ENCODE results near the gene HOOK2. TPM values are rescaled to one million over a fixed set of nuclear protein-coding genes. Genes with fewer than 3 reads are reported as not detected.

Gene HOOK2
- total and polyA plus RNA-seq, 10 donors = 7.1 to 27.4 (median 23.4) TPM

Small RNAs within 50 kb of the gene (microRNA-seq; reads per million reads assigned to microRNA genes)
- gene MIR5684 = 0 reads per million in 3 donors

Small RNAs within 50 kb of the gene (small RNA-seq; reads per million reads assigned to genes)
- 0 reads per million in 4 donors for gene MIR5684

Other genes starting within 250 kb of the HOOK2 start
- gene ZNF564, start 224.1 kb downstream of the HOOK2 start, total RNA-seq = 10 to 100 TPM; 17.0 to 24.5 (median 21.7) TPM
- gene ZNF564, start 224.1 kb downstream of the HOOK2 start, polyA plus RNA-seq = 10 to 100 TPM in 1 of 3 donors, 1 to 10 TPM in 2; 5.9 to 11.4 (median 6.5) TPM
- gene ZNF490, start 164.7 kb downstream of the HOOK2 start, total RNA-seq = 10 to 100 TPM; 11.6 to 21.7 (median 15.4) TPM
- 1 to 10 TPM in 1 of 3 donors, under 1 TPM in 2; 0.77 to 1.1 (median 0.93) TPM for gene ZNF490, start 164.7 kb downstream of the HOOK2 start, polyA plus RNA-seq
- 10 to 100 TPM; 27.8 to 64.9 (median 33.4) TPM for gene ZNF791, start 164.6 kb downstream of the HOOK2 start, total RNA-seq
- 10 to 100 TPM in 1 of 3 donors, 1 to 10 TPM in 2; 6.8 to 11.1 (median 7.3) TPM for gene ZNF791, start 164.6 kb downstream of the HOOK2 start, polyA plus RNA-seq
- gene MAN2B1, start 108.8 kb downstream of the HOOK2 start, total RNA-seq = 100 to 1,000 TPM; 145 to 288 (median 218) TPM
- gene MAN2B1, start 108.8 kb downstream of the HOOK2 start, polyA plus RNA-seq = 100 to 1,000 TPM in 1 of 3 donors, 10 to 100 TPM in 2; 50.6 to 122 (median 83.3) TPM
- gene WDR83, start 108.7 kb downstream of the HOOK2 start, total RNA-seq = 10 to 100 TPM in 6 of 7 donors, 1 to 10 TPM in 1; 6.4 to 15.7 (median 12.9) TPM
- gene WDR83, start 108.7 kb downstream of the HOOK2 start, polyA plus RNA-seq = 10 to 100 TPM; 17.0 to 19.5 (median 19.0) TPM
- 100 to 1,000 TPM in 3 of 7 donors, 10 to 100 TPM in 4; 86.8 to 158 (median 96.0) TPM for gene DHPS, start 93.7 kb downstream of the HOOK2 start, total RNA-seq
- gene DHPS, start 93.7 kb downstream of the HOOK2 start, polyA plus RNA-seq = 10 to 100 TPM; 55.1 to 76.6 (median 59.3) TPM
- gene GNG14, start 87.6 kb downstream of the HOOK2 start, total RNA-seq = not detected
- not detected for gene GNG14, start 87.6 kb downstream of the HOOK2 start, polyA plus RNA-seq
- 1 to 10 TPM; 1.7 to 5.3 (median 3.8) TPM for gene FBXW9, start 78.9 kb downstream of the HOOK2 start, total RNA-seq
- gene FBXW9, start 78.9 kb downstream of the HOOK2 start, polyA plus RNA-seq = 1 to 10 TPM; 4.8 to 7.4 (median 5.2) TPM
- 10 to 100 TPM; 47.5 to 83.6 (median 61.5) TPM for gene TNPO2, start 51.6 kb downstream of the HOOK2 start, total RNA-seq
- 10 to 100 TPM; 15.8 to 30.4 (median 22.9) TPM for gene TNPO2, start 51.6 kb downstream of the HOOK2 start, polyA plus RNA-seq
- gene TRIR, start 40.9 kb downstream of the HOOK2 start, total RNA-seq = 100 to 1,000 TPM; 127 to 225 (median 150) TPM
- 100 to 1,000 TPM; 346 to 403 (median 386) TPM for gene TRIR, start 40.9 kb downstream of the HOOK2 start, polyA plus RNA-seq
- 10 to 100 TPM; 32.7 to 50.7 (median 38.4) TPM for gene GET3, start 38.1 kb downstream of the HOOK2 start, total RNA-seq
- 10 to 100 TPM; 35.4 to 68.0 (median 52.8) TPM for gene GET3, start 38.1 kb downstream of the HOOK2 start, polyA plus RNA-seq
- gene BEST2, start 23.8 kb downstream of the HOOK2 start, total RNA-seq = not detected
- gene BEST2, start 23.8 kb downstream of the HOOK2 start, polyA plus RNA-seq = not detected
- gene JUNB, start 15.9 kb upstream of the HOOK2 start, total RNA-seq = 100 to 1,000 TPM; 102 to 363 (median 189) TPM
- gene JUNB, start 15.9 kb upstream of the HOOK2 start, polyA plus RNA-seq = 100 to 1,000 TPM in 1 of 3 donors, 10 to 100 TPM in 2; 57.5 to 118 (median 64.0) TPM
- gene PRDX2, start 26.2 kb upstream of the HOOK2 start, total RNA-seq = 100 to 1,000 TPM in 6 of 7 donors, 10 to 100 TPM in 1; 97.9 to 203 (median 140) TPM
- 100 to 1,000 TPM in 2 of 3 donors, 10 to 100 TPM in 1; 78.3 to 123 (median 108) TPM for gene PRDX2, start 26.2 kb upstream of the HOOK2 start, polyA plus RNA-seq
- gene THSD8, start 26.5 kb upstream of the HOOK2 start, total RNA-seq = 1 to 10 TPM in 4 of 7 donors, not detected in 3; 1.1 to 4.8 (median 3.4) TPM
- 1 to 10 TPM; 5.2 to 9.1 (median 5.7) TPM for gene THSD8, start 26.5 kb upstream of the HOOK2 start, polyA plus RNA-seq
- gene RNASEH2A, start 31.0 kb upstream of the HOOK2 start, total RNA-seq = 10 to 100 TPM in 6 of 7 donors, 1 to 10 TPM in 1; 9.8 to 15.9 (median 11.7) TPM
- gene RNASEH2A, start 31.0 kb upstream of the HOOK2 start, polyA plus RNA-seq = 10 to 100 TPM in 2 of 3 donors, 1 to 10 TPM in 1; 4.4 to 12.2 (median 11.4) TPM
- not detected for gene RTBDN, start 59.0 kb upstream of the HOOK2 start, total RNA-seq
- not detected for gene RTBDN, start 59.0 kb upstream of the HOOK2 start, polyA plus RNA-seq
- gene MAST1, start 63.0 kb upstream of the HOOK2 start, total RNA-seq = under 1 TPM in 6 of 7 donors, not detected in 1; 0.23 to 0.65 (median 0.33) TPM
- gene MAST1, start 63.0 kb upstream of the HOOK2 start, polyA plus RNA-seq = under 1 TPM in 2 of 3 donors, not detected in 1; 0.12 to 0.32 TPM
- gene DNASE2, start 105.9 kb upstream of the HOOK2 start, total RNA-seq = 10 to 100 TPM; 20.4 to 36.1 (median 24.4) TPM
- gene DNASE2, start 105.9 kb upstream of the HOOK2 start, polyA plus RNA-seq = 10 to 100 TPM; 19.5 to 33.9 (median 28.1) TPM
- gene KLF1, start 111.6 kb upstream of the HOOK2 start, total RNA-seq = 10 to 100 TPM in 1 of 7 donors, 1 to 10 TPM in 3, under 1 TPM in 2, not detected in 1; 0.44 to 13.0 (median 2.7) TPM
- gene KLF1, start 111.6 kb upstream of the HOOK2 start, polyA plus RNA-seq = under 1 TPM; 0.13 to 0.67 (median 0.33) TPM
- gene GCDH, start 115.6 kb upstream of the HOOK2 start, total RNA-seq = 10 to 100 TPM; 19.0 to 48.4 (median 29.3) TPM
- gene GCDH, start 115.6 kb upstream of the HOOK2 start, polyA plus RNA-seq = 10 to 100 TPM; 16.3 to 29.4 (median 20.1) TPM
- under 1 TPM in 1 of 7 donors, not detected in 6; 0.74 TPM for gene SYCE2, start 143.7 kb upstream of the HOOK2 start, total RNA-seq
- under 1 TPM; 0.29 to 0.85 (median 0.30) TPM for gene SYCE2, start 143.7 kb upstream of the HOOK2 start, polyA plus RNA-seq
- 10 to 100 TPM; 32.8 to 49.9 (median 42.2) TPM for gene FARSA, start 158.2 kb upstream of the HOOK2 start, total RNA-seq
- 10 to 100 TPM; 25.1 to 55.4 (median 36.3) TPM for gene FARSA, start 158.2 kb upstream of the HOOK2 start, polyA plus RNA-seq
- gene CALR, start 163.1 kb upstream of the HOOK2 start, total RNA-seq = 100 to 1,000 TPM; 306 to 828 (median 571) TPM
- gene CALR, start 163.1 kb upstream of the HOOK2 start, polyA plus RNA-seq = 100 to 1,000 TPM; 150 to 194 (median 193) TPM
- 100 to 1,000 TPM in 1 of 7 donors, 10 to 100 TPM in 6; 80.4 to 109 (median 90.8) TPM for gene RAD23A, start 170.3 kb upstream of the HOOK2 start, total RNA-seq
- 100 to 1,000 TPM in 2 of 3 donors, 10 to 100 TPM in 1; 88.6 to 134 (median 115) TPM for gene RAD23A, start 170.3 kb upstream of the HOOK2 start, polyA plus RNA-seq
- 10 to 100 TPM; 12.8 to 33.4 (median 15.8) TPM for gene GADD45GIP1, start 181.7 kb upstream of the HOOK2 start, total RNA-seq
- 10 to 100 TPM; 39.7 to 47.9 (median 40.8) TPM for gene GADD45GIP1, start 181.7 kb upstream of the HOOK2 start, polyA plus RNA-seq
- not detected for gene DAND5, start 194.0 kb upstream of the HOOK2 start, total RNA-seq
- gene DAND5, start 194.0 kb upstream of the HOOK2 start, polyA plus RNA-seq = not detected
- gene NFIX, start 219.9 kb upstream of the HOOK2 start, total RNA-seq = 10 to 100 TPM; 12.3 to 41.4 (median 26.7) TPM
- gene NFIX, start 219.9 kb upstream of the HOOK2 start, polyA plus RNA-seq = 1 to 10 TPM; 1.1 to 7.7 (median 1.5) TPM

Data from spleen (tissue), 11 donors.